Panc1 (cell line): Measurements from ENCODE around the gene CXCR6. TPM values are rescaled to one million over a fixed set of nuclear protein-coding genes. Genes with fewer than 3 reads are reported as not detected.

ENCODE experiments used
- ATAC-seq: fragments of 200-7000 bp; cut with Tn5 transposase; 2 replicates; pipeline ENCODE4 v1.9.1; 2020; ENCODE audit warnings: mild to moderate bottlenecking, moderate library complexity
- BruUV-seq: library from RNA; stranded (reverse); fragments of 400-500 nt; replicated peaks from 2 replicates; lab custom pipeline; 2021; lab: Mats Ljungman, UMichigan
- CTCF ChIA-PET: fragments of 300-600 bp; sonication (Branson Sonifier 250); formaldehyde crosslinking; loops from one replicate; lab custom pipeline; 2022; ENCODE audit warnings: antibody characterized with exemption; lab: Charles Lee
- POLR2A ChIA-PET: fragments of 300-600 bp; sonication (Branson Sonifier 250); formaldehyde crosslinking; loops from one replicate; lab custom pipeline; 2022; ENCODE audit warnings: antibody characterized with exemption; lab: Charles Lee
- DNase-seq: peaks from one replicate; pipeline ENCODE4 v3.0.0-alpha.2; 2010; ENCODE audit warnings: low read depth, low spot score
- H3K27ac ChIP-seq: 2 replicates; pipeline ENCODE4 v1.5.1; 2011; ENCODE audit warnings: mild to moderate bottlenecking, low read length, inconsistent platforms
- H3K27me3 ChIP-seq: fragments of 200-500 bp; sonication (Bioruptor generic); 2 replicates; pipeline ENCODE4 v1.6.0; 2014; ENCODE audit warnings: low read length, inconsistent platforms; ENCODE audit not compliant: control insufficient read depth, insufficient read depth
- H3K36me3 ChIP-seq: fragments of 200-500 bp; sonication (Bioruptor generic); 2 replicates; pipeline ENCODE4 v1.5.1; 2014; ENCODE audit warnings: inconsistent platforms, mild to moderate bottlenecking, low read length, moderate library complexity; ENCODE audit not compliant: control insufficient read depth, insufficient read depth
- H3K4me1 ChIP-seq: 2 replicates; pipeline ENCODE4 v1.5.1; 2011; ENCODE audit warnings: inconsistent platforms, mild to moderate bottlenecking, low read length, moderate library complexity; ENCODE audit not compliant: control insufficient read depth, insufficient read depth
- H3K4me3 ChIP-seq, 2 experiments: 2 replicates each; pipeline ENCODE4 v1.5.1; 2011 to 2012; ENCODE audit warnings: low read depth in 2 of 2, low read length in 2 of 2, mild to moderate bottlenecking in 2 of 2, inconsistent platforms in 1 of 2, moderate library complexity in 1 of 2
- H3K9me3 ChIP-seq: fragments of 200-500 bp; sonication (Bioruptor generic); 2 replicates; pipeline ENCODE4 v1.5.1; 2014; ENCODE audit warnings: low read depth, mild to moderate bottlenecking, inconsistent platforms, low read length, moderate library complexity; ENCODE audit not compliant: control insufficient read depth, insufficient read depth
- POLR2AphosphoS5 ChIP-seq: IDR thresholded peaks from 2 replicates; pipeline ENCODE4 v1.6.1; 2012; ENCODE audit warnings: mild to moderate bottlenecking, low read depth, low read length, moderate library complexity
- SIN3A ChIP-seq: IDR thresholded peaks from 2 replicates; pipeline ENCODE4 v1.6.1; 2012; ENCODE audit warnings: low read depth, mild to moderate bottlenecking, low read length, moderate library complexity, borderline replicate concordance; ENCODE audit not compliant: insufficient read depth
- TCF7L2 ChIP-seq: IDR thresholded peaks from 2 replicates; pipeline ENCODE4 v1.6.1; 2011; ENCODE audit warnings: mild to moderate bottlenecking, low read depth, low read length, inconsistent platforms
- in situ Hi-C: cut with HindIII; loops from 2 replicates; pipeline ENCODE4 v1.10.0; 2016; ENCODE audit warnings: low sequenced_read_pairs, low pct_unique_long_range_greater_than_20kb
- intact Hi-C: fragments of 100-400 bp; cut with micrococcal nuclease; formaldehyde crosslinking; loops from one replicate; pipeline ENCODE4 v1.10.0; 2022; ENCODE audit not compliant: unreplicated experiment
- total RNA-seq: library from RNA; stranded (reverse); gene quantifications from one replicate; pipeline ENCODE4 v1.2.1, GENCODE V29; 2021; ENCODE audit not compliant: unreplicated experiment
- TF ChIP-seq, protein P1 (sequence below): fragments of 450-650 bp; IDR thresholded peaks from 2 replicates; pipeline ENCODE4 v1.5.1; 2017; ENCODE audit warnings: mild to moderate bottlenecking
- TF ChIP-seq, protein P2 (sequence below), 2 experiments: IDR thresholded peaks; 2 replicates each; pipeline ENCODE4 v1.6.1; 2011 to 2012; ENCODE audit warnings: low read depth in 2 of 2, control low read depth in 1 of 2, low read length in 1 of 2, mild to moderate bottlenecking in 1 of 2, moderate library complexity in 1 of 2; ENCODE audit not compliant: insufficient read depth in 1 of 2

CXCR6 gene
- total RNA-seq, 1 experiment from 2014 or later: not detected

DNA sequence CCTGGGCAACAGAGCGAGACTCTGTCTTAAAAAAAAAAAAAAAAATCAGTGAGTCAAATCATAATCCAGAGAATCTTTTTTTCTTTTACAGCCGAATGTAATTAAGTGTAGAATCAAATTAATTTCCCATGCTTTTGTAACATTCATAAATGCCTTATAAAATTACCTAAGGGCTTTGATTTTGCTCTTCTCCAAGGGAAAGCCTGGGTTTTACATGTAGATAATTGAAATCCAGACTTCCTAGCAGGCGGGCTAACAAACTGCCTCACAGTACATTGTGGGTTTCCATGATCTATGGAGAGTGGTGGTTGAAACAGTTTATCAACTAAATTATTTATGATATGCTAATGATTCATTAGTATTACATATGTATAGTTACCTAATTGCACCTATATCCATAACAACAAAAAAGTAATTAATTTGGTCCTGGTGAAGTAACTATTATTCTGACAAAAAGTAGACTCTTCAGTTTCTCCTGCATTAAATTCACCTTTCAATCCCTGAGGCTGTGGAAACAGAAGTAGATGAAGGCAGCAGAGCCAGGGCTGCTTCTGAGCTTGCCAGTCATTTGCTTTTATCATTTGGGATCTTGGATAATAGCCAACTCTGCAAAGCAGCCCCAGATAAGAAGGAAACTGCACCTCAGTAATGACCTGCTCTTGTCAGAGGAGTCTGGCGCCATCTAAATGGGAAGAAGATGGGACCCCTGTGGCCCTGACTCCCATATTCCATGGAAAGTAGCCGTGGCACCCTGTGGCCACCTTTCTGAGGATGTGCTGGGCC, 47.4 kb upstream of the CXCR6 start:
- ATAC-seq: no peak
- no peak overlapping the region for H3K27ac ChIP-seq
- no peak for DNase-seq
- H3K27me3 ChIP-seq: peaks cover 2% of the 10 kb centered on the region; the same call in 1 of the 2 replicates
- POLR2A ChIA-PET: no interaction called here
- CTCF ChIA-PET: no interaction called here
- no peaks in the 10 kb centered on the region for H3K36me3 ChIP-seq
- H3K4me3 ChIP-seq: no peak overlapping the region
- in situ Hi-C loops (no loop called here), intact Hi-C loops (no loop called here)
- H3K9me3 ChIP-seq: no peaks in the 10 kb centered on the region
- no peak for TF ChIP-seq POLR2AphosphoS5
- TF ChIP-seq, protein P1, sequence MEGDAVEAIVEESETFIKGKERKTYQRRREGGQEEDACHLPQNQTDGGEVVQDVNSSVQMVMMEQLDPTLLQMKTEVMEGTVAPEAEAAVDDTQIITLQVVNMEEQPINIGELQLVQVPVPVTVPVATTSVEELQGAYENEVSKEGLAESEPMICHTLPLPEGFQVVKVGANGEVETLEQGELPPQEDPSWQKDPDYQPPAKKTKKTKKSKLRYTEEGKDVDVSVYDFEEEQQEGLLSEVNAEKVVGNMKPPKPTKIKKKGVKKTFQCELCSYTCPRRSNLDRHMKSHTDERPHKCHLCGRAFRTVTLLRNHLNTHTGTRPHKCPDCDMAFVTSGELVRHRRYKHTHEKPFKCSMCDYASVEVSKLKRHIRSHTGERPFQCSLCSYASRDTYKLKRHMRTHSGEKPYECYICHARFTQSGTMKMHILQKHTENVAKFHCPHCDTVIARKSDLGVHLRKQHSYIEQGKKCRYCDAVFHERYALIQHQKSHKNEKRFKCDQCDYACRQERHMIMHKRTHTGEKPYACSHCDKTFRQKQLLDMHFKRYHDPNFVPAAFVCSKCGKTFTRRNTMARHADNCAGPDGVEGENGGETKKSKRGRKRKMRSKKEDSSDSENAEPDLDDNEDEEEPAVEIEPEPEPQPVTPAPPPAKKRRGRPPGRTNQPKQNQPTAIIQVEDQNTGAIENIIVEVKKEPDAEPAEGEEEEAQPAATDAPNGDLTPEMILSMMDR: no peak
- TF ChIP-seq, protein P2, sequence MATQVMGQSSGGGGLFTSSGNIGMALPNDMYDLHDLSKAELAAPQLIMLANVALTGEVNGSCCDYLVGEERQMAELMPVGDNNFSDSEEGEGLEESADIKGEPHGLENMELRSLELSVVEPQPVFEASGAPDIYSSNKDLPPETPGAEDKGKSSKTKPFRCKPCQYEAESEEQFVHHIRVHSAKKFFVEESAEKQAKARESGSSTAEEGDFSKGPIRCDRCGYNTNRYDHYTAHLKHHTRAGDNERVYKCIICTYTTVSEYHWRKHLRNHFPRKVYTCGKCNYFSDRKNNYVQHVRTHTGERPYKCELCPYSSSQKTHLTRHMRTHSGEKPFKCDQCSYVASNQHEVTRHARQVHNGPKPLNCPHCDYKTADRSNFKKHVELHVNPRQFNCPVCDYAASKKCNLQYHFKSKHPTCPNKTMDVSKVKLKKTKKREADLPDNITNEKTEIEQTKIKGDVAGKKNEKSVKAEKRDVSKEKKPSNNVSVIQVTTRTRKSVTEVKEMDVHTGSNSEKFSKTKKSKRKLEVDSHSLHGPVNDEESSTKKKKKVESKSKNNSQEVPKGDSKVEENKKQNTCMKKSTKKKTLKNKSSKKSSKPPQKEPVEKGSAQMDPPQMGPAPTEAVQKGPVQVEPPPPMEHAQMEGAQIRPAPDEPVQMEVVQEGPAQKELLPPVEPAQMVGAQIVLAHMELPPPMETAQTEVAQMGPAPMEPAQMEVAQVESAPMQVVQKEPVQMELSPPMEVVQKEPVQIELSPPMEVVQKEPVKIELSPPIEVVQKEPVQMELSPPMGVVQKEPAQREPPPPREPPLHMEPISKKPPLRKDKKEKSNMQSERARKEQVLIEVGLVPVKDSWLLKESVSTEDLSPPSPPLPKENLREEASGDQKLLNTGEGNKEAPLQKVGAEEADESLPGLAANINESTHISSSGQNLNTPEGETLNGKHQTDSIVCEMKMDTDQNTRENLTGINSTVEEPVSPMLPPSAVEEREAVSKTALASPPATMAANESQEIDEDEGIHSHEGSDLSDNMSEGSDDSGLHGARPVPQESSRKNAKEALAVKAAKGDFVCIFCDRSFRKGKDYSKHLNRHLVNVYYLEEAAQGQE (IDR thresholded peaks at IDR 0.05; ENCODE audit: insufficient read depth in 1 of 2, low read depth in 2 of 2, low read length in 1 of 2): no peak
- TF ChIP-seq TCF7L2: no peak
- no peak for TF ChIP-seq SIN3A
- H3K4me1 ChIP-seq: no peaks in the 10 kb centered on the region
- no TSS peak for BruUV-seq

DNA sequence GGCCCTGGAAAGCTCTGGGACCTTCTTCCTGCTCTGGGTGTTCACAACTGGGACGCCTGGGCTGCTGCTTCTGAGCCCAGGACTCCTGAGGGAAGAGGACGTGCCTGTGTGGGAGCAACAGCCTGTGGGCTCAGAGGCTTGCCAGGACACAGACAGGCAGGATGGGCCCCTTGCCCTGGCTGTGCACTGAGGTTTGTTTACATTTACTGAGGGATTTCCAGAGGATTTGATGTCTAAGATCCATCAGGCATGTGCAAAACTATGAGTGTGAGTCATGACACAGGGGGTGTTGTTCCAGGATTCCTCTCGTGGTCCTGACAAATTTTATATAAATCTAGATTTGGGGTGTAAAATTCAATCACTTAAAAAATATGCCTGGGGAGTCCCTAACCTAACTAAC, 46.3 kb upstream of the CXCR6 start:
- H3K4me3 ChIP-seq: no peak overlapping the region
- TF ChIP-seq, protein P2 (IDR thresholded peaks at IDR 0.05; ENCODE audit: insufficient read depth in 1 of 2, low read depth in 2 of 2, low read length in 1 of 2): no peak
- TF ChIP-seq TCF7L2 (no peak), SIN3A (no peak), POLR2AphosphoS5 (no peak)
- TF ChIP-seq, protein P1: no peak
- CTCF ChIA-PET: no interaction called here
- in situ Hi-C loops (no loop called here), intact Hi-C loops (no loop called here)
- ATAC-seq: no peak
- H3K4me1 ChIP-seq: no peaks in the 10 kb centered on the region
- H3K36me3 ChIP-seq: no peaks in the 10 kb centered on the region
- POLR2A ChIA-PET: no interaction called here
- BruUV-seq: no TSS peak
- H3K27me3 ChIP-seq: no peaks in the 10 kb centered on the region
- DNase-seq: no peak
- H3K9me3 ChIP-seq: no peaks in the 10 kb centered on the region
- no peak overlapping the region for H3K27ac ChIP-seq
